ENCODE measurements around the gene PPIE.
"Not testable (repeated sequence)": the region's sequence is repeated elsewhere in the genome, so short reads cannot be mapped to it uniquely, and the experiment has no call there.

- not testable (repeated sequence) for TF ChIP-seq CTCF (IDR thresholded peaks at IDR 0.05); POLR2AphosphoS5 (IDR thresholded peaks at IDR 0.05; ENCODE audit: insufficient read depth in 1 of 2, low read depth in 1 of 2)
Measured at GRCh38 chr1:39782685-39783084, 44.0 kb downstream of the PPIE start.
